ENCODE data around the gene NYAP2.

DNA sequence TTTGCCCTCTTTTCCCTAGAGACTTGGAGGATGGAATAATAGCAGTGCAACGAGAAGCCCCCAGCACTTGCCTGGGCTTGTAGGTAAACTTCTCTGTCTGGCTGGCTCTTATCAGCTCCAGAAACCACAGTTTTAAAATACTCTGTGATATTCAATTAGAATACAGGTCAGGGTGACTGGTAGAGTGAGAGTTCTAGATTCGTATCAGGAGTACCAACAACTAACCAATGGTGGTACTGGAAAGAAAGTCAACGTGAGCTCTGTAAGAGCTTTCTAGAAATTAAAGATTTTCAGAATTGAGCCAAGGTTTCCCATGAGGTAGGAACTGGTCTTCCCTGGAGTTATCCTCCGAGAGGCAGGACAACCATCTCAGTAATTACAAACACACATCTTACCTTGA lies 216.9 kb downstream of the NYAP2 start:
- TF ChIP-seq, protein P1, sequence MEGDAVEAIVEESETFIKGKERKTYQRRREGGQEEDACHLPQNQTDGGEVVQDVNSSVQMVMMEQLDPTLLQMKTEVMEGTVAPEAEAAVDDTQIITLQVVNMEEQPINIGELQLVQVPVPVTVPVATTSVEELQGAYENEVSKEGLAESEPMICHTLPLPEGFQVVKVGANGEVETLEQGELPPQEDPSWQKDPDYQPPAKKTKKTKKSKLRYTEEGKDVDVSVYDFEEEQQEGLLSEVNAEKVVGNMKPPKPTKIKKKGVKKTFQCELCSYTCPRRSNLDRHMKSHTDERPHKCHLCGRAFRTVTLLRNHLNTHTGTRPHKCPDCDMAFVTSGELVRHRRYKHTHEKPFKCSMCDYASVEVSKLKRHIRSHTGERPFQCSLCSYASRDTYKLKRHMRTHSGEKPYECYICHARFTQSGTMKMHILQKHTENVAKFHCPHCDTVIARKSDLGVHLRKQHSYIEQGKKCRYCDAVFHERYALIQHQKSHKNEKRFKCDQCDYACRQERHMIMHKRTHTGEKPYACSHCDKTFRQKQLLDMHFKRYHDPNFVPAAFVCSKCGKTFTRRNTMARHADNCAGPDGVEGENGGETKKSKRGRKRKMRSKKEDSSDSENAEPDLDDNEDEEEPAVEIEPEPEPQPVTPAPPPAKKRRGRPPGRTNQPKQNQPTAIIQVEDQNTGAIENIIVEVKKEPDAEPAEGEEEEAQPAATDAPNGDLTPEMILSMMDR (conservative IDR thresholded peaks at IDR 0.05), result no peak
- no peak for TF ChIP-seq ZFX (IDR thresholded peaks at IDR 0.05)
